HG02885 (cell line): ENCODE results near the gene NFU1.
"Not testable (repeated sequence)": the region's sequence is repeated elsewhere in the genome, so short reads cannot be mapped to it uniquely, and the experiment has no call there.

Experiments
- ATAC-seq: cut with Tn5 transposase; IDR thresholded peaks from one replicate; pipeline ENCODE4 v1.9.1; 2021; ENCODE audit warnings: mild to moderate bottlenecking; ENCODE audit not compliant: unreplicated experiment, poor library complexity

Gene NFU1

GRCh38 chr2:69356471-69356870 lies 80.8 kb downstream of the NFU1 start:
- no peak for ATAC-seq

GRCh38 chr2:69354976-69355375 lies 82.3 kb downstream of the NFU1 start:
- not testable (repeated sequence) for ATAC-seq

GRCh38 chr2:69353360-69353759 lies 83.9 kb downstream of the NFU1 start:
- no peak for ATAC-seq

- no peak for ATAC-seq
Measured at GRCh38 chr2:69348781-69349180, 88.5 kb downstream of the NFU1 start.
